Astrocyte of the spinal cord (primary cell): ENCODE measurements around the gene ZBTB48.
A peak's percentile ranks its signal among the peaks of the same experiment; 100 is the strongest.

Source experiments
- DNase-seq: peaks from one replicate; pipeline ENCODE4 v3.0.0; 2011; ENCODE audit warnings: low read depth, low spot score
- H3K4me3 ChIP-seq: 2 replicates; pipeline ENCODE4 v1.5.1; 2011; ENCODE audit warnings: low read depth, mild to moderate bottlenecking, low read length, moderate library complexity
- CTCF ChIP-seq: IDR thresholded peaks from 2 replicates; pipeline ENCODE4 v1.5.1; 2012; ENCODE audit warnings: low read depth, mild to moderate bottlenecking, low read length, inconsistent platforms
- in situ Hi-C: cut with HindIII; loops from 2 replicates; pipeline ENCODE4 v1.10.0; 2017; ENCODE audit warnings: low sequenced_read_pairs

The ZBTB48 gene

GRCh38 chr1:6572653-6573383 lies 7.0 kb upstream of the ZBTB48 start:
- no peak overlapping the region for H3K4me3 ChIP-seq
- DNase-seq, result no peak
- in situ Hi-C loops, result no loop called here
- TF ChIP-seq CTCF, result no peak

GRCh38 chr1:6574025-6574620 lies 5.7 kb upstream of the ZBTB48 start:
- no peak for DNase-seq
- TF ChIP-seq CTCF, result no peak
- H3K4me3 ChIP-seq, result no peak overlapping the region
- in situ Hi-C loops, result no loop called here

- no peak for DNase-seq
- in situ Hi-C loops, result no loop called here
- no peak for TF ChIP-seq CTCF
Measured at GRCh38 chr1:6574818-6575217, 5.0 kb upstream of the ZBTB48 start.

GRCh38 chr1:6577831-6578525 lies 1.8 kb upstream of the ZBTB48 start:
- TF ChIP-seq CTCF, result no peak
- DNase-seq, result no peak
- in situ Hi-C loops, result no loop called here
- no peak overlapping the region for H3K4me3 ChIP-seq

More at GRCh38 chr1:6574818-6575217, 5.0 kb upstream of the ZBTB48 start:
- H3K4me3 ChIP-seq, result no peak overlapping the region

- in situ Hi-C loops, result no loop called here
- DNase-seq, result no peak
- no peak overlapping the region for H3K4me3 ChIP-seq
- no peak for TF ChIP-seq CTCF
Measured at GRCh38 chr1:6578624-6579373, 995 bp upstream of the ZBTB48 start.

- DNase-seq, result no peak
- peak overlapping the region; percentile 83 for H3K4me3 ChIP-seq
- no peak for TF ChIP-seq CTCF
- in situ Hi-C loops, result no loop called here
Measured at GRCh38 chr1:6580119-6580592, 362 bp downstream of the ZBTB48 start.
